OCI-LY1 (cell line): ENCODE results near the gene MSRB3.
A peak's percentile ranks its signal among the peaks of the same experiment; 100 is the strongest.
"Not testable (repeated sequence)": the region's sequence is repeated elsewhere in the genome, so short reads cannot be mapped to it uniquely, and the experiment has no call there.

ENCODE experiments used
- H2AFZ ChIP-seq: fragments of 200-600 bp; sonication (generic), shearing (Covaris generic); 2 replicates; pipeline ENCODE4 v1.6.0; 2014; ENCODE audit warnings: antibody characterized with exemption, mild to moderate bottlenecking, low read length
- H3F3A ChIP-seq: fragments of 200-600 bp; sonication (generic), shearing (Covaris generic); 2 replicates; pipeline ENCODE4 v1.6.0; 2014; ENCODE audit warnings: mild to moderate bottlenecking, antibody characterized with exemption, low read length, moderate library complexity; ENCODE audit not compliant: insufficient read depth
- H3K27ac ChIP-seq: fragments of 200-600 bp; sonication (generic); 2 replicates; pipeline ENCODE4 v1.5.1; 2014; ENCODE audit warnings: low read length, mixed run types, mild to moderate bottlenecking, low read depth; ENCODE audit not compliant: poor library complexity, severe bottlenecking
- H3K27me3 ChIP-seq: fragments of 200-600 bp; sonication (generic); 2 replicates; pipeline ENCODE4 v1.6.0; 2014; ENCODE audit warnings: antibody characterized with exemption, mild to moderate bottlenecking, low read length, moderate library complexity; ENCODE audit not compliant: insufficient read depth
- H3K36me3 ChIP-seq: fragments of 200-600 bp; sonication (generic); 2 replicates; pipeline ENCODE4 v1.6.1; 2014; ENCODE audit warnings: mild to moderate bottlenecking, antibody characterized with exemption, low read length, moderate library complexity, mixed read lengths; ENCODE audit not compliant: insufficient read depth
- H3K4me1 ChIP-seq: fragments of 200-600 bp; sonication (generic); 2 replicates; pipeline ENCODE4 v1.5.1; 2014; ENCODE audit warnings: mild to moderate bottlenecking, low read length, moderate library complexity; ENCODE audit not compliant: insufficient read depth, severe bottlenecking
- H3K4me2 ChIP-seq: fragments of 200-600 bp; sonication (generic), shearing (Covaris generic); 2 replicates; pipeline ENCODE4 v1.6.1; 2014; ENCODE audit warnings: low read length
- H3K4me3 ChIP-seq: fragments of 200-600 bp; sonication (generic); 2 replicates; pipeline ENCODE4 v1.5.1; 2014; ENCODE audit warnings: low read length, low read depth, mild to moderate bottlenecking, mixed read lengths; ENCODE audit not compliant: poor library complexity, severe bottlenecking
- H3K79me2 ChIP-seq: fragments of 200-600 bp; shearing (Covaris generic); 2 replicates; pipeline ENCODE4 v1.6.1; 2016; ENCODE audit warnings: mixed run types, low read length, mixed read lengths; ENCODE audit not compliant: insufficient read depth
- H3K9ac ChIP-seq: fragments of 200-600 bp; sonication (generic), shearing (Covaris generic); 2 replicates; pipeline ENCODE4 v1.6.1; 2014; ENCODE audit warnings: mild to moderate bottlenecking, low read length, mixed read lengths
- H3K9me2 ChIP-seq: fragments of 200-600 bp; sonication (generic), shearing (Covaris generic); 2 replicates; pipeline ENCODE4 v1.6.1; 2014; ENCODE audit warnings: low read depth, mild to moderate bottlenecking, low read length, mixed read lengths
- H3K9me3 ChIP-seq: fragments of 200-600 bp; shearing (Covaris generic); 2 replicates; pipeline ENCODE4 v1.6.1; 2014; ENCODE audit warnings: low read length, mixed read lengths
- H4K20me1 ChIP-seq: fragments of 200-600 bp; sonication (generic), shearing (Covaris generic); 2 replicates; pipeline ENCODE4 v1.6.0; 2016; ENCODE audit warnings: mild to moderate bottlenecking, low read length; ENCODE audit not compliant: insufficient read depth
- EZH2 ChIP-seq: fragments of 200-600 bp; sonication (generic), shearing (Covaris generic); IDR thresholded peaks from 2 replicates; pipeline ENCODE4 v1.8.0; 2017; ENCODE audit warnings: borderline replicate concordance, mixed run types, mild to moderate bottlenecking, antibody characterized with exemption, low read length, moderate library complexity, mixed read lengths
- TF ChIP-seq, protein P1 (sequence below): fragments of 200-600 bp; sonication (generic), shearing (Covaris generic); IDR thresholded peaks from 2 replicates; pipeline ENCODE4 v1.5.1; 2017; ENCODE audit warnings: mild to moderate bottlenecking, antibody characterized with exemption, low read length, moderate library complexity, mixed read lengths

The MSRB3 gene

DNA sequence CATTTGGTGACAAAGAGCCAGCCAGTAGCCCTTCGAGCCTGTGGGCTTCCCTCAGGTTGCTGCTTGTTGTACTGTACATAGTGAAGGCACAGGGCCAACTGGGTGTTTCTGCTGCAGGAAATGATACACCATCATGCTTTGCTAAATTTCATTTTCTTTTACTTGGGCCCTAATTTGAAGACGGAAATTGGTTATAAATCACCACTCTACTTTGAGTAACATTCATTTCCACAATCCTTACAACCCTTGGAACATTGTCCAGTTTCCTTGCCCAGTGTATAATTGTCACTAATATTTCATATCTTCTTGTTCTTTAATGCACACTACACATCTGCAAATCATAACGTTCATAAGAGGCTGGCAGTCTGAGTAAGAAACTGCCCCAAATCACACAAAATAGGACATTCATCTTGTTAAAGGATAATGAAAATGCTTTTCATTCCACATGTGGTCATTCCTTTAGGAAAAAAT, 30.2 kb downstream of the MSRB3 start:
- Histone ChIP-seq H2AFZ (no peak overlapping the region), H3K4me2 (no peak overlapping the region), H3K36me3 (no peaks in the 10 kb centered on the region), H3K27ac (no peak overlapping the region), H3K4me3 (no peak overlapping the region), H3F3A (no peaks in the 10 kb centered on the region), H3K27me3 (no peaks in the 10 kb centered on the region), H4K20me1 (no peaks in the 10 kb centered on the region), H3K9ac (no peak overlapping the region), H3K4me1 (peaks cover 4% of the 10 kb centered on the region), H3K9me3 (no peaks in the 10 kb centered on the region), H3K9me2 (no peaks in the 10 kb centered on the region), H3K79me2 (no peaks in the 10 kb centered on the region)
- TF ChIP-seq, protein P1, sequence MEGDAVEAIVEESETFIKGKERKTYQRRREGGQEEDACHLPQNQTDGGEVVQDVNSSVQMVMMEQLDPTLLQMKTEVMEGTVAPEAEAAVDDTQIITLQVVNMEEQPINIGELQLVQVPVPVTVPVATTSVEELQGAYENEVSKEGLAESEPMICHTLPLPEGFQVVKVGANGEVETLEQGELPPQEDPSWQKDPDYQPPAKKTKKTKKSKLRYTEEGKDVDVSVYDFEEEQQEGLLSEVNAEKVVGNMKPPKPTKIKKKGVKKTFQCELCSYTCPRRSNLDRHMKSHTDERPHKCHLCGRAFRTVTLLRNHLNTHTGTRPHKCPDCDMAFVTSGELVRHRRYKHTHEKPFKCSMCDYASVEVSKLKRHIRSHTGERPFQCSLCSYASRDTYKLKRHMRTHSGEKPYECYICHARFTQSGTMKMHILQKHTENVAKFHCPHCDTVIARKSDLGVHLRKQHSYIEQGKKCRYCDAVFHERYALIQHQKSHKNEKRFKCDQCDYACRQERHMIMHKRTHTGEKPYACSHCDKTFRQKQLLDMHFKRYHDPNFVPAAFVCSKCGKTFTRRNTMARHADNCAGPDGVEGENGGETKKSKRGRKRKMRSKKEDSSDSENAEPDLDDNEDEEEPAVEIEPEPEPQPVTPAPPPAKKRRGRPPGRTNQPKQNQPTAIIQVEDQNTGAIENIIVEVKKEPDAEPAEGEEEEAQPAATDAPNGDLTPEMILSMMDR, result no peak
- no peak for TF ChIP-seq EZH2

DNA sequence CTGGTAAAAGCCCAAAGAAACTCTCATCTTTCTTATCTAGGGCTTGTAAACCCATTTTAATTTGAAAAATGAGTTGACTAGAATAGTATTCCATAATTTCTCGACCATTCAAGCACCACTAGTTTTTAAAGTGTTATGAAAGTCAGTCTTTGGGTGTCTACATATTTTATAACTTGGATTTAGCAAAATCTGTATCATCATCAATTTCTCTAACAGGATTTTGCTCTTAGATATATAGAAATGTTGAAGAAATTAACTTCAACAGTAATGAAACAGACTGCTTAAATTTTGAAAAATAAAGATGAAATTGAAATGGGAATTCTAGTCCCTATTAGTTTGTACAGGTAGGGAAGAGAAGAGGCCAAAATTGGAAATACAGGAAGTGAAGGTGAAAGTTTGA, 32.8 kb downstream of the MSRB3 start:
- no peaks in the 10 kb centered on the region for H3K79me2 ChIP-seq
- no peaks in the 10 kb centered on the region for H3K9me3 ChIP-seq

DNA sequence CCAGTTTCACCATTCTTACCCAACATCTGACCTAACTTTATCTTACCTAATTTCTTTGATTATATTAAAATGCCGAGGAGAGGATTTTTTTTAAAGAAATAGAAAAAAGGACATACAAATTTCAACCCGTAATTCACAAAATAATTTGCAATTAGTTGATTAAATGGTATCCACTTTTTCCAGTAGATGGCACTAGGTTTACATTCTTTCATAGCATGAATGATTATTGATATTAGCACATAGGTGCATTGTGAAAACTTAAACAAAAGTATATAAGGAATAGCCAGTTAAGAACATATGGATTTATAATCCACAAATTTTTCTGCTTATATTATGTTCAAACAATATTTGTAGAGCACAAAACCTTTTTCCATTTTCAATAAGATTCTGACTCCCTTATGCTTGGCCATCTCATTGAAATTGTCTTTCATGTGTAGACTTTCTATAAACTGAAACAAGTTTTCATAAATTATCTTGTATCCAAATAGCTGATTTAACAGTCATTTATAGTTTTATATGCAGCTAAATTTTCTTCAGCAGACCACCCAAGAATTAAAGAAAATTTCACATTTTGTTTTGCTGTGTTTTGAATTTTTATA, 35.3 kb downstream of the MSRB3 start:
- Histone ChIP-seq H4K20me1 (no peaks in the 10 kb centered on the region), H3K27me3 (no peaks in the 10 kb centered on the region), H3K9me2 (no peaks in the 10 kb centered on the region), H3K4me1 (no peaks in the 10 kb centered on the region), H3K4me2 (no peak overlapping the region), H3K4me3 (no peak overlapping the region), H3K9me3 (no peaks in the 10 kb centered on the region), H3K27ac (no peak overlapping the region), H3K36me3 (no peaks in the 10 kb centered on the region), H3K9ac (no peak overlapping the region), H3F3A (no peaks in the 10 kb centered on the region), H2AFZ (no peak overlapping the region), H3K79me2 (no peaks in the 10 kb centered on the region)
- no peak for TF ChIP-seq EZH2
- TF ChIP-seq, protein P1, result peak; percentile 48

More for the DNA sequence above, 32.8 kb downstream of the MSRB3 start:
- Histone ChIP-seq H3K4me3 (no peak overlapping the region), H3K9ac (no peak overlapping the region), H3K4me2 (no peak overlapping the region), H3K4me1 (peaks cover 4% of the 10 kb centered on the region), H2AFZ (no peak overlapping the region), H3F3A (no peaks in the 10 kb centered on the region), H3K27me3 (no peaks in the 10 kb centered on the region), H3K9me2 (no peaks in the 10 kb centered on the region), H3K27ac (no peak overlapping the region), H4K20me1 (no peaks in the 10 kb centered on the region), H3K36me3 (no peaks in the 10 kb centered on the region)
- TF ChIP-seq, protein P1, result no peak
- TF ChIP-seq EZH2, result no peak

DNA sequence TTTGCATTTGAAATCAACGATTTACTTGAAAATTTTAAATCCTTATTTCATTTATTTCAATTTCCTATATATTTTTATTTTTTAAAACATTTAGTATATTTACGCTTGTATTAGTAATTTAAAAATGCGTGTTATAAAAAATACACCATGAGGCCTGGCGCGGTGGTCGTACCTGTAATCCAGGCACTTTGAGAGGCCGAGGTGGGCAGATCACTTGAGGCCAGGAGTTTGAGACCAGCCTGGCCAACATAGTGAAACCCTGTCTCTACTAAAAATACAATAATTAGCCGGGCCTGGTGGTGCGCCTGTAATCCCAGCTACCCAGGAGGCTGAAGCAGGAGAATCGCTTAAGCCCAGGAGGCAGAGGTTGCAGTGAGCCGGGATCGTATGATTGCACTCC, 36.8 kb downstream of the MSRB3 start:
- H3K9me3 ChIP-seq, H4K20me1 ChIP-seq, H3K27ac ChIP-seq, H3F3A ChIP-seq, H3K9ac ChIP-seq, H3K9me2 ChIP-seq, H3K4me2 ChIP-seq, H3K4me1 ChIP-seq, H3K79me2 ChIP-seq, H3K36me3 ChIP-seq, H3K27me3 ChIP-seq, H2AFZ ChIP-seq, H3K4me3 ChIP-seq: not testable (repeated sequence)
